Measurements from ENCODE around the gene FOXN1.

- TF ChIP-seq CTCF (IDR thresholded peaks at IDR 0.05; ENCODE audit: low read depth, low read length) (no peak), POLR2A (IDR thresholded peaks at IDR 0.05; ENCODE audit: extremely low read depth, insufficient read length) (no peak)
Observed at GRCh38 chr17:28460901-28461300, 45.2 kb upstream of the FOXN1 start.

Data from NB4 (cell line).